ENCODE results near the gene CHD2.

Gene CHD2

DNA sequence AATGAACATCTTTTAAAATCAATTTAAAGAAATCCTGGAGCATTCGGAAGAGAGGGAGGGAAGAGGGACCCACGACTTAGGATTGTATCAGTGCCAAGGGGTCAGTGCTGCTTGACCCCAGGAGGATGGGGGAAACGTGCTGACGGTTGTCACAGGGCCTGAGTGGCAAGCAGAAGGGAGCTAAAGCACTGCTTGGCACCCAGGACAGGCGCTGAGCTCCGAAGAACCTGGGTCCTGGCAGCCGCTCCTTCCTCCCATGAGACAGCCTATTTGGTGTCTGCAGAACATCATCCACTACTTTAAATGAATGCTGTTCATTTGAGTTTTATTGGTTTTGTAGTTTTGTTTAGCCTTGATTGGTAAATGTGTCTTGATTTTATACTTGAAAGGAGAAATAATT is 134.4 kb downstream of the CHD2 start:
- Histone ChIP-seq H3K9me2 (replicated peaks; ENCODE audit: low read depth, low read length) (no peaks in the 10 kb centered on the region), H3K36me3 (ENCODE audit: insufficient read depth, low read length) (no peaks in the 10 kb centered on the region), H3K4me2 (ENCODE audit: low read depth, low read length, poor library complexity, severe bottlenecking) (no peak overlapping the region), H3K9ac (ENCODE audit: low read depth, low read length, poor library complexity, severe bottlenecking) (no peak overlapping the region), H3F3A (ENCODE audit: low read depth) (no peaks in the 10 kb centered on the region), H3K4me1 (ENCODE audit: insufficient read depth, low read length, poor library complexity, severe bottlenecking) (no peaks in the 10 kb centered on the region), H3K9me3 (ENCODE audit: insufficient read depth, low read depth, low read length) (no peaks in the 10 kb centered on the region), H3K79me2 (ENCODE audit: insufficient read depth, low read length) (no peaks in the 10 kb centered on the region), H3K27me3 (ENCODE audit: insufficient read depth, low read length, poor library complexity, severe bottlenecking) (no peaks in the 10 kb centered on the region), H3K4me3 (ENCODE audit: low read length, poor library complexity, severe bottlenecking) (no peak overlapping the region), H2AFZ (ENCODE audit: low read length) (no peak overlapping the region), H4K20me1 (ENCODE audit: insufficient read depth, low read length, poor library complexity, severe bottlenecking) (no peaks in the 10 kb centered on the region)
- no peak for TF ChIP-seq EZH2phosphoT487 (IDR thresholded peaks at IDR 0.05; ENCODE audit: borderline replicate concordance)
- no peak for TF ChIP-seq CTCF (conservative IDR thresholded peaks at IDR 0.05; ENCODE audit: low read length)

GRCh38 chr15:93035092-93035915 is 135.2 kb downstream of the CHD2 start:
- no peaks in the 10 kb centered on the region for H3K27me3 ChIP-seq (ENCODE audit: insufficient read depth, low read length, poor library complexity, severe bottlenecking)
- no peak overlapping the region for H3K4me3 ChIP-seq (ENCODE audit: low read length, poor library complexity, severe bottlenecking)
- TF ChIP-seq CTCF (conservative IDR thresholded peaks at IDR 0.05; ENCODE audit: low read length) (no peak), EZH2phosphoT487 (IDR thresholded peaks at IDR 0.05; ENCODE audit: borderline replicate concordance) (no peak)
- no peaks in the 10 kb centered on the region for H3F3A ChIP-seq (ENCODE audit: low read depth)
- peak overlapping the region; percentile 91 for H2AFZ ChIP-seq (ENCODE audit: low read length)
- H3K9me2 ChIP-seq (replicated peaks; ENCODE audit: low read depth, low read length), result no peaks in the 10 kb centered on the region
- H3K9me3 ChIP-seq (ENCODE audit: insufficient read depth, low read depth, low read length), result no peaks in the 10 kb centered on the region
- no peak overlapping the region for H3K9ac ChIP-seq (ENCODE audit: low read depth, low read length, poor library complexity, severe bottlenecking)
- H4K20me1 ChIP-seq (ENCODE audit: insufficient read depth, low read length, poor library complexity, severe bottlenecking), result no peaks in the 10 kb centered on the region
- no peaks in the 10 kb centered on the region for H3K79me2 ChIP-seq (ENCODE audit: insufficient read depth, low read length)
- H3K36me3 ChIP-seq (ENCODE audit: insufficient read depth, low read length), result no peaks in the 10 kb centered on the region
- no peaks in the 10 kb centered on the region for H3K4me1 ChIP-seq (ENCODE audit: insufficient read depth, low read length, poor library complexity, severe bottlenecking)
- H3K4me2 ChIP-seq (ENCODE audit: low read depth, low read length, poor library complexity, severe bottlenecking), result peak overlapping the region; percentile 64

GRCh38 chr15:93035953-93036810 is 136.1 kb downstream of the CHD2 start:
- Histone ChIP-seq H3K36me3 (ENCODE audit: insufficient read depth, low read length) (no peaks in the 10 kb centered on the region), H3K9me3 (ENCODE audit: insufficient read depth, low read depth, low read length) (no peaks in the 10 kb centered on the region), H3K9ac (ENCODE audit: low read depth, low read length, poor library complexity, severe bottlenecking) (no peak overlapping the region), H3K27me3 (ENCODE audit: insufficient read depth, low read length, poor library complexity, severe bottlenecking) (no peaks in the 10 kb centered on the region), H4K20me1 (ENCODE audit: insufficient read depth, low read length, poor library complexity, severe bottlenecking) (no peaks in the 10 kb centered on the region), H3K4me3 (ENCODE audit: low read length, poor library complexity, severe bottlenecking) (peak overlapping the region; percentile 51), H3K4me2 (ENCODE audit: low read depth, low read length, poor library complexity, severe bottlenecking) (peak overlapping the region; percentile 64), H3K79me2 (ENCODE audit: insufficient read depth, low read length) (no peaks in the 10 kb centered on the region), H3K4me1 (ENCODE audit: insufficient read depth, low read length, poor library complexity, severe bottlenecking) (no peaks in the 10 kb centered on the region), H3K9me2 (replicated peaks; ENCODE audit: low read depth, low read length) (no peaks in the 10 kb centered on the region), H3F3A (ENCODE audit: low read depth) (no peaks in the 10 kb centered on the region), H2AFZ (ENCODE audit: low read length) (peak overlapping the region; percentile 91)
- TF ChIP-seq CTCF (conservative IDR thresholded peaks at IDR 0.05; ENCODE audit: low read length) (peak; percentile 80), EZH2phosphoT487 (IDR thresholded peaks at IDR 0.05; ENCODE audit: borderline replicate concordance) (no peak)

All from Loucy (cell line).